Right lobe of liver (tissue), 6 donors: ENCODE measurements around the gene GPR142. TPM values are rescaled to one million over a fixed set of nuclear protein-coding genes. Genes with fewer than 3 reads are reported as not detected.

Source experiments
- ATAC-seq, 4 donors: fragments of 200-7000 bp; cut with Tn5 transposase; one replicate each; pipeline ENCODE4 v1.9.1; 2020; ENCODE audit warnings: mild to moderate bottlenecking in 4 of 4, moderate library complexity in 4 of 4
- DNase-seq, 3 donors: peaks; one replicate each; pipeline ENCODE4 v3.0.0-alpha.2; 2020
- H3K27ac ChIP-seq, 3 donors: fragments of 200-600 bp; one replicate each; pipeline ENCODE4 v1.8.0; 2022
- H3K27me3 ChIP-seq, 2 donors: fragments of 200-600 bp; one replicate each; pipeline ENCODE4 v1.8.0; 2022
- H3K36me3 ChIP-seq, 4 donors: fragments of 200-600 bp; sonication (generic) in 1 of 4; one replicate each; pipeline versions ENCODE4 v1.5.1 to v1.8.0; 2017 to 2022; ENCODE audit warnings: control low read depth in 1 of 4
- H3K4me1 ChIP-seq, 4 donors: fragments of 200-600 bp; sonication (generic) in 1 of 4; one replicate each; pipeline versions ENCODE4 v1.5.1 to v1.8.0; 2017 to 2022; ENCODE audit warnings: control low read depth in 1 of 4
- H3K4me3 ChIP-seq, 3 donors: fragments of 200-600 bp; one replicate each; pipeline ENCODE4 v1.8.0; 2022
- H3K9me3 ChIP-seq, 4 donors: fragments of 200-600 bp; sonication (generic) in 1 of 4; one replicate each; pipeline versions ENCODE4 v1.5.1 to v1.8.0; 2017 to 2022; ENCODE audit warnings: control low read depth in 1 of 4
- CTCF ChIP-seq, 4 donors: fragments of 200-600 bp in 3 of 4; fragments of 450-650 bp in 1 of 4; IDR thresholded peaks; one replicate each; pipeline versions ENCODE4 v1.5.1 to v1.8.0; 2016 to 2022; ENCODE audit warnings: antibody characterized with exemption in 4 of 4, mild to moderate bottlenecking in 2 of 4
- POLR2A ChIP-seq: fragments of 450-650 bp; IDR thresholded peaks from one replicate; pipeline ENCODE4 v1.6.1; 2017; ENCODE audit warnings: antibody characterized with exemption, mild to moderate bottlenecking
- WGBS: methylation state at CpG from one replicate; pipeline ENCODE4 v1.1.6; 2018; ENCODE audit warnings: low coverage, low lambda C conversion rate; ENCODE audit not compliant: insufficient coverage; ENCODE audit errors: missing lambda C conversion rate; 5-methylcytosine and 5-hydroxymethylcytosine counted together
- intact Hi-C, 2 donors: fragments of 100-400 bp; cut with DNase I; formaldehyde crosslinking; loops; one replicate each; pipeline versions ENCODE4 v1.11.2 to v1.14.1; 2022
- small RNA-seq, 2 experiments: library from RNA; depleted of rRNA; stranded (forward); fragments of <200 nt; gene quantifications; one replicate each; pipeline ENCODE3, GENCODE V24; 2016
- total RNA-seq, 6 experiments: library from RNA; depleted of rRNA in 2 of 6; stranded (reverse); fragments of >200 nt in 2 of 6; fragmentation: NEBNext Ultra II Directional in 3 of 6; extraction: Animal tissue kit (Norgen Biotek cat#: 25700) in 3 of 6; gene quantifications; one replicate each; pipeline versions ENCODE4 v1.1.0 to v1.2.4, GENCODE V29; 2016 to 2023
- donor health status: DM: no; HTN: yes; CAD: no.
- donor health status: DM: no; HTN: no; CAD: no.
- donor health status: DM: no; HTN: no; CAD: no.
- donor health status: DM: no; HTN: yes; CAD: no.
- donor health status: DM: no; HTN: yes; CAD: no.

GPR142 gene
- total RNA-seq, 6 experiments from 2014 or later: 0.24 TPM; not detected in 5

- TF ChIP-seq POLR2A (no peak), CTCF (IDR thresholded peaks at IDR 0.05) (no peak)
- DNase-seq (no peak), ATAC-seq (peak in 2 of 4 donors; percentile 75 to 98)
- no peaks in the 10 kb centered on the region for H3K36me3 ChIP-seq
- H3K9me3 ChIP-seq: no peaks in the 10 kb centered on the region
- H3K4me1 ChIP-seq: no peaks in the 10 kb centered on the region
- 75% methylated on average over 10 of the region's 12 CpGs for WGBS
- H3K27ac ChIP-seq: no peak overlapping the region
- intact Hi-C loops: no loop called here
- H3K4me3 ChIP-seq: no peak overlapping the region
- H3K27me3 ChIP-seq: no peaks in the 10 kb centered on the region
Observed at GRCh38 chr17:74417178-74418045, 50.1 kb downstream of the GPR142 start.

- ATAC-seq: no peak
- no peak for DNase-seq
- no peaks in the 10 kb centered on the region for H3K36me3 ChIP-seq
- TF ChIP-seq POLR2A: no peak
- TF ChIP-seq CTCF (IDR thresholded peaks at IDR 0.05): no peak
- H3K4me3 ChIP-seq: no peak overlapping the region
- no peak overlapping the region for H3K27ac ChIP-seq
- intact Hi-C loops: no loop called here
- WGBS: 90% methylated on average over 9 of the region's 10 CpGs
- H3K4me1 ChIP-seq: no peaks in the 10 kb centered on the region
- no peaks in the 10 kb centered on the region for H3K27me3 ChIP-seq
- no peaks in the 10 kb centered on the region for H3K9me3 ChIP-seq
Observed at GRCh38 chr17:74419928-74420411, 52.7 kb downstream of the GPR142 start.

Small RNA genes within 50 kb of the gene (small RNA-seq; reads per million reads assigned to genes)
- gene RNA5SP448: 0.10 to 0.26 reads per million in 2 experiments

Other genes starting within 250 kb of the GPR142 start
- gene RPL38, start 163.8 kb upstream of the GPR142 start, total RNA-seq: 100 to 1,000 TPM; 161 to 313 (median 282) TPM
- gene TTYH2, start 153.9 kb upstream of the GPR142 start, total RNA-seq: 1 to 10 TPM in 3 of 6 experiments, under 1 TPM in 3; 0.60 to 1.8 (median 1.3) TPM
- not detected for gene DNAI2, start 93.3 kb upstream of the GPR142 start, total RNA-seq
- 1 to 10 TPM in 1 of 6 experiments, under 1 TPM in 5; 0.31 to 1.1 (median 0.64) TPM for gene KIF19, start 41.3 kb upstream of the GPR142 start, total RNA-seq
- gene BTBD17, start 5.6 kb upstream of the GPR142 start, total RNA-seq: not detected
- gene GPRC5C, start 64.6 kb downstream of the GPR142 start, total RNA-seq: 100 to 1,000 TPM; 120 to 215 (median 131) TPM
- gene CD300A, start 99.1 kb downstream of the GPR142 start, total RNA-seq: 10 to 100 TPM in 1 of 6 experiments, 1 to 10 TPM in 5; 4.8 to 16.6 (median 6.6) TPM
- gene CD300LB, start 164.0 kb downstream of the GPR142 start, total RNA-seq: under 1 TPM; 0.07 to 0.33 (median 0.21) TPM
- gene CD300C, start 178.6 kb downstream of the GPR142 start, total RNA-seq: 1 to 10 TPM in 1 of 6 experiments, under 1 TPM in 5; 0.22 to 2.7 (median 0.41) TPM
- gene CD300H, start 200.0 kb downstream of the GPR142 start, total RNA-seq: 1 to 10 TPM in 1 of 6 experiments, not detected in 5; 1.2 TPM
- gene CD300LD, start 224.8 kb downstream of the GPR142 start, total RNA-seq: not detected